Natural killer cell (primary cell): ENCODE results near the gene CD93. TPM values are rescaled to one million over a fixed set of nuclear protein-coding genes. Genes with fewer than 3 reads are reported as not detected.

Experiments
- ATAC-seq, 3 donors: fragments of 150-1000 bp in 2 of 3; fragments of 200-7000 bp in 1 of 3; cut with Tn5 transposase; 1 replicate in 1 of 3; 2 replicates in 2 of 3; pipeline ENCODE4 v1.10.0; 2021; ENCODE audit warnings: mild to moderate bottlenecking in 2 of 3, moderate library complexity in 2 of 3
- DNase-seq, 2 donors: peaks; one replicate each; pipeline versions ENCODE4 v3.0.0 to v3.0.0-alpha.2; 2013 to 2021; ENCODE audit warnings: mixed read lengths in 1 of 2
- H3K27ac ChIP-seq: one replicate; pipeline ENCODE4 v1.5.1; 2013; ENCODE audit warnings: mild to moderate bottlenecking, low read length
- H3K27me3 ChIP-seq: one replicate; pipeline ENCODE4 v1.6.1; 2013; ENCODE audit warnings: low read length; ENCODE audit not compliant: control insufficient read depth, insufficient read depth
- H3K36me3 ChIP-seq: one replicate; pipeline ENCODE4 v1.6.1; 2013; ENCODE audit warnings: low read length; ENCODE audit not compliant: control insufficient read depth, insufficient read depth
- H3K4me1 ChIP-seq: one replicate; pipeline ENCODE4 v1.6.1; 2013; ENCODE audit warnings: low read length; ENCODE audit not compliant: control insufficient read depth, insufficient read depth
- H3K4me3 ChIP-seq: one replicate; pipeline ENCODE4 v1.5.1; 2013; ENCODE audit warnings: low read length
- H3K9me3 ChIP-seq: one replicate; pipeline ENCODE4 v1.6.1; 2013; ENCODE audit warnings: low read length; ENCODE audit not compliant: control insufficient read depth, insufficient read depth
- H3K27ac Mint-ChIP-seq, 2 donors: one replicate each; pipeline ENCODE4 v1.8.0; 2022; ENCODE audit warnings: mild to moderate bottlenecking in 2 of 2, mixed read lengths in 2 of 2, moderate library complexity in 1 of 2
- H3K27me3 Mint-ChIP-seq, 2 donors: one replicate each; pipeline ENCODE4 v1.8.0; 2022; ENCODE audit warnings: low read depth in 2 of 2, mixed read lengths in 2 of 2
- H3K36me3 Mint-ChIP-seq: one replicate; pipeline ENCODE4 v1.8.0; 2022; ENCODE audit warnings: mixed read lengths
- H3K4me1 Mint-ChIP-seq, 2 donors: one replicate each; pipeline ENCODE4 v1.8.0; 2022; ENCODE audit warnings: mixed read lengths in 2 of 2
- H3K4me3 Mint-ChIP-seq: one replicate; pipeline ENCODE4 v1.8.0; 2022; ENCODE audit warnings: mild to moderate bottlenecking, moderate library complexity, mixed read lengths
- H3K9me3 Mint-ChIP-seq, 2 donors: one replicate each; pipeline ENCODE4 v1.8.0; 2022; ENCODE audit warnings: mixed read lengths in 2 of 2
- WGBS: methylation state at CpG from one replicate; pipeline ENCODE4 v1.1.7; 2013; ENCODE audit warnings: missing lambda C conversion rate; ENCODE audit not compliant: insufficient coverage; 5-methylcytosine and 5-hydroxymethylcytosine counted together
- intact Hi-C: fragments of 100-400 bp; cut with micrococcal nuclease; formaldehyde crosslinking; loops from one replicate; pipeline ENCODE4 v1.14.2; 2022
- total RNA-seq, 4 donors: library from RNA; stranded (reverse); fragments of 120-200 nt in 1 of 4; gene quantifications; one replicate each; pipeline versions ENCODE4 v1.2.3 to v1.2.4, GENCODE V29; 2013 to 2022
- TF ChIP-seq, protein P1 (sequence below): fragments of 200-600 bp; IDR thresholded peaks from one replicate; pipeline ENCODE4 v1.8.0; 2022; ENCODE audit warnings: antibody characterized with exemption

CD93 gene
- total RNA-seq, 3 donors from 2014 or later (not counting 1 experiment from before 2014, with no cell fraction given) = 8.0 to 17.9 (median 17.2) TPM

DNA sequence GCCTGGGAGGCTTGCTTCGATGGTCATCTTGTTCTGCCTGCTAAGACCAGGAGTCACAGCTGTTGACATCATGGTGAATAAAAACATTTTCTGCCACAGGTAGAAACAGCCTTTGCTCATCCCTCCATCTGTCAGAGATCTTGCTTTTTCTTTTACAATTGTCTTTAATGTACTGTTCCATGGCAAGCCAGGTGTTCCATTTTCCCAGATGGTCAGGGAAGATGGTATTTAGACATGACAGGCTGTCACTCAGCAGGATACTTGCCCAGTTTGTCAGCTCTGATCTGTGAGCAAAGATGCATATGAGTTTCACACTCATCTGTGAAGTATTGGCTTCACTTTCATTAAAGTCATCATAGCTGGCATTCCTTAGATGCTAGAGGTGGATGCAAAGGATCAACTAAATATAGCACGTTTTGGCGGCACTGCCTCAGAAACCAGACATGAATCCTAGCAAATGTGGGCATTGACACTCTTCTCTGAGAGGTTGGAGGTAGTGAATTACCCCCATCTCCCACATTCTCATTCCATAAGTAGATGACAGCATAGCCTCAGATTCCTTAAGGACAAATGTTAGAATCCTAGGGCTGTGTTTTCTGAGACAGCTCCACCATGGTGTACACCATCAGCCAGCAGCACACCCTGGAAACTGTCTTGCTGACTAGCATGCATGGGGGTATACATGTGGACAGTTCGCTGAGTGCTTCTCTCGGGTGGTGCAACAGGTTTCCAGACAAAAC is 46.8 kb downstream of the CD93 start:
- Histone ChIP-seq H3K4me1 (no peaks in the 10 kb centered on the region), H3K27me3 (peaks cover 3% of the 10 kb centered on the region), H3K27ac (no peak overlapping the region), H3K4me3 (no peak overlapping the region), H3K36me3 (no peaks in the 10 kb centered on the region), H3K9me3 (no peaks in the 10 kb centered on the region)
- TF ChIP-seq, protein P1, sequence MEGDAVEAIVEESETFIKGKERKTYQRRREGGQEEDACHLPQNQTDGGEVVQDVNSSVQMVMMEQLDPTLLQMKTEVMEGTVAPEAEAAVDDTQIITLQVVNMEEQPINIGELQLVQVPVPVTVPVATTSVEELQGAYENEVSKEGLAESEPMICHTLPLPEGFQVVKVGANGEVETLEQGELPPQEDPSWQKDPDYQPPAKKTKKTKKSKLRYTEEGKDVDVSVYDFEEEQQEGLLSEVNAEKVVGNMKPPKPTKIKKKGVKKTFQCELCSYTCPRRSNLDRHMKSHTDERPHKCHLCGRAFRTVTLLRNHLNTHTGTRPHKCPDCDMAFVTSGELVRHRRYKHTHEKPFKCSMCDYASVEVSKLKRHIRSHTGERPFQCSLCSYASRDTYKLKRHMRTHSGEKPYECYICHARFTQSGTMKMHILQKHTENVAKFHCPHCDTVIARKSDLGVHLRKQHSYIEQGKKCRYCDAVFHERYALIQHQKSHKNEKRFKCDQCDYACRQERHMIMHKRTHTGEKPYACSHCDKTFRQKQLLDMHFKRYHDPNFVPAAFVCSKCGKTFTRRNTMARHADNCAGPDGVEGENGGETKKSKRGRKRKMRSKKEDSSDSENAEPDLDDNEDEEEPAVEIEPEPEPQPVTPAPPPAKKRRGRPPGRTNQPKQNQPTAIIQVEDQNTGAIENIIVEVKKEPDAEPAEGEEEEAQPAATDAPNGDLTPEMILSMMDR = no peak
- WGBS = 90% methylated on average over 5 of the region's 5 CpGs
- H3K4me1 Mint-ChIP-seq = no peaks in the 10 kb centered on the region
- ATAC-seq (no peak), DNase-seq (no peak)
- no peaks in the 10 kb centered on the region for H3K9me3 Mint-ChIP-seq
- no peak overlapping the region for H3K27ac Mint-ChIP-seq
- no peak overlapping the region for H3K4me3 Mint-ChIP-seq
- H3K36me3 Mint-ChIP-seq = no peaks in the 10 kb centered on the region
- peaks cover 29 to 71% of the 10 kb centered on the region in 2 donors for H3K27me3 Mint-ChIP-seq
- intact Hi-C loops = no loop called here

DNA sequence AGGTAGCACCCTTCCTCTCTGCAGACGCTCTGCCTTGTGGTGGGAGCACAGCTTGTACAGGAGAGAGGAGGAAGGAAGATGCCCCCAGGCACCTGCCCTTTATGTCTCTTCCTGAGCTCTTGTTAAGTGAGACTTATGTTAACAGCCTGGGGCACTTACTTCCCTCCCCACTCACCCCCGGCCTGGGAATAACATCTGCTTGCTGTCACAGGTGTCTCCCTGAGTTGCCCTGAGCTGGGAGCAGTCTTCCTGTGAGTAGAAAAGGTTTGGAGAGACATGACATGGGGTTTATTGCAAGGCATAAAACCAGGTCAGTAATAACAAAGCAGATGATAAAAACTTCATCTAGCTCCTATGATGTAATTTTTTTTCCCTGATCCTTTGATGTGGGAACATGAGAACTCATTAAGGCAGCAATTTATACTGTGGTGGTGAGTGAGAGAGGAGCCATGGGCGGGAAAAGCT is 49.1 kb downstream of the CD93 start:
- TF ChIP-seq, protein P1 = no peak
- intact Hi-C loops = no loop called here
- Mint-ChIP-seq H3K4me1 (no peaks in the 10 kb centered on the region), H3K27ac (no peak overlapping the region), H3K27me3 (peaks cover 30 to 68% of the 10 kb centered on the region in 2 donors), H3K4me3 (no peak overlapping the region), H3K36me3 (no peaks in the 10 kb centered on the region), H3K9me3 (no peaks in the 10 kb centered on the region)
- Histone ChIP-seq H3K9me3 (no peaks in the 10 kb centered on the region), H3K27me3 (peaks cover 3% of the 10 kb centered on the region), H3K36me3 (no peaks in the 10 kb centered on the region), H3K27ac (no peak overlapping the region), H3K4me1 (no peaks in the 10 kb centered on the region), H3K4me3 (no peak overlapping the region)
- ATAC-seq (no peak), DNase-seq (no peak)
- 20% methylated on average over 2 of the region's 3 CpGs for WGBS

DNA sequence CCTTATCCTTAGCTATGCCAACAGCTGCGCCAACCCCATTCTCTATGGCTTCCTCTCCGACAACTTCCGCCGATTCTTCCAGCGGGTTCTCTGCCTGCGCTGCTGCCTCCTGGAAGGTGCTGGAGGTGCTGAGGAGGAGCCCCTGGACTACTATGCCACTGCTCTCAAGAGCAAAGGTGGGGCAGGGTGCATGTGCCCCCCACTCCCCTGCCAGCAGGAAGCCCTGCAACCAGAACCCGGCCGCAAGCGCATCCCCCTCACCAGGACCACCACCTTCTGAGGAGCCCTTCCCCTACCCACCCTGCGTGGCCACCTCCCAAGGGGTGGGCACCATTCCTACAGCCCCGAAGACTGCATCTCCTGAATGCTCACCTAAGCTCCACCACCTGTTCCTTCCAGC is 49.8 kb downstream of the CD93 start:
- Mint-ChIP-seq H3K27ac (no peak overlapping the region), H3K27me3 (peaks cover 26 to 63% of the 10 kb centered on the region in 2 donors), H3K4me1 (no peaks in the 10 kb centered on the region), H3K4me3 (no peak overlapping the region), H3K36me3 (no peaks in the 10 kb centered on the region), H3K9me3 (no peaks in the 10 kb centered on the region)
- TF ChIP-seq, protein P1 = no peak
- intact Hi-C loops = no loop called here
- H3K4me3 ChIP-seq = no peak overlapping the region
- no peaks in the 10 kb centered on the region for H3K36me3 ChIP-seq
- WGBS = 96% methylated on average over 11 of the region's 11 CpGs
- H3K4me1 ChIP-seq = no peaks in the 10 kb centered on the region
- DNase-seq (no peak), ATAC-seq (no peak)
- H3K27ac ChIP-seq = no peak overlapping the region
- no peaks in the 10 kb centered on the region for H3K9me3 ChIP-seq
- H3K27me3 ChIP-seq = peaks cover 3% of the 10 kb centered on the region

DNA sequence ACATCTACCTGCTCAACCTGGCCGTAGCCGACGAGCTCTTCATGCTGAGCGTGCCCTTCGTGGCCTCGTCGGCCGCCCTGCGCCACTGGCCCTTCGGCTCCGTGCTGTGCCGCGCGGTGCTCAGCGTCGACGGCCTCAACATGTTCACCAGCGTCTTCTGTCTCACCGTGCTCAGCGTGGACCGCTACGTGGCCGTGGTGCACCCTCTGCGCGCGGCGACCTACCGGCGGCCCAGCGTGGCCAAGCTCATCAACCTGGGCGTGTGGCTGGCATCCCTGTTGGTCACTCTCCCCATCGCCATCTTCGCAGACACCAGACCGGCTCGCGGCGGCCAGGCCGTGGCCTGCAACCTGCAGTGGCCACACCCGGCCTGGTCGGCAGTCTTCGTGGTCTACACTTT is 50.4 kb downstream of the CD93 start:
- peaks cover 25 to 57% of the 10 kb centered on the region in 2 donors for H3K27me3 Mint-ChIP-seq
- H3K4me1 Mint-ChIP-seq = no peaks in the 10 kb centered on the region
- H3K36me3 Mint-ChIP-seq = no peaks in the 10 kb centered on the region
- H3K4me3 Mint-ChIP-seq = no peak overlapping the region
- Histone ChIP-seq H3K27me3 (peaks cover 3% of the 10 kb centered on the region), H3K9me3 (no peaks in the 10 kb centered on the region), H3K36me3 (no peaks in the 10 kb centered on the region), H3K4me1 (no peaks in the 10 kb centered on the region), H3K4me3 (no peak overlapping the region), H3K27ac (no peak overlapping the region)
- 90% methylated on average over 41 of the region's 41 CpGs for WGBS
- TF ChIP-seq, protein P1 = no peak
- H3K9me3 Mint-ChIP-seq = no peaks in the 10 kb centered on the region
- DNase-seq (no peak), ATAC-seq (no peak)
- no peak overlapping the region for H3K27ac Mint-ChIP-seq
- intact Hi-C loops = no loop called here
